ENCODE results near the gene CEL.

Gene CEL

GRCh38 chr9:133106511-133107244 is 44.9 kb downstream of the CEL start:
- FAIRE-seq, result no peak

GRCh38 chr9:133107245-133107722 is 45.5 kb downstream of the CEL start:
- no peak for FAIRE-seq

- FAIRE-seq, result no peak
These were observed 46.4 kb downstream of the CEL start for GRCh38 chr9:133107961-133108793.

GRCh38 chr9:133108794-133109641 is 47.2 kb downstream of the CEL start:
- FAIRE-seq, result no peak

GRCh38 chr9:133109931-133110650 is 48.3 kb downstream of the CEL start:
- no peak for FAIRE-seq

- FAIRE-seq, result no peak
These were observed 50.3 kb downstream of the CEL start for GRCh38 chr9:133111808-133112662.

GRCh38 chr9:133112663-133113026 is 50.9 kb downstream of the CEL start:
- no peak for FAIRE-seq

GRCh38 chr9:133113163-133113948 is 51.6 kb downstream of the CEL start:
- no peak for FAIRE-seq

GRCh38 chr9:133113949-133114885 is 52.4 kb downstream of the CEL start:
- no peak for FAIRE-seq

GRCh38 chr9:133114886-133115603 is 53.3 kb downstream of the CEL start:
- no peak for FAIRE-seq

- FAIRE-seq, result no peak
These were observed 54.0 kb downstream of the CEL start for GRCh38 chr9:133115604-133116345.

- no peak for FAIRE-seq
These were observed 54.8 kb downstream of the CEL start for GRCh38 chr9:133116346-133117231.

GRCh38 chr9:133117271-133118178 is 55.7 kb downstream of the CEL start:
- FAIRE-seq, result no peak

- no peak for FAIRE-seq
These were observed 56.4 kb downstream of the CEL start for GRCh38 chr9:133118179-133118520.

- FAIRE-seq, result no peak
These were observed 56.8 kb downstream of the CEL start for GRCh38 chr9:133118568-133118967.
